Panc1 (cell line): ENCODE measurements around the gene DFFB. TPM values are rescaled to one million over a fixed set of nuclear protein-coding genes. Genes with fewer than 3 reads are reported as not detected.

Source experiments
- ATAC-seq: fragments of 200-7000 bp; cut with Tn5 transposase; 2 replicates; pipeline ENCODE4 v1.9.1; 2020; ENCODE audit warnings: mild to moderate bottlenecking, moderate library complexity
- BruUV-seq: library from RNA; stranded (reverse); fragments of 400-500 nt; replicated peaks from 2 replicates; lab custom pipeline; 2021; lab: Mats Ljungman, UMichigan
- CTCF ChIA-PET: fragments of 300-600 bp; sonication (Branson Sonifier 250); formaldehyde crosslinking; loops from one replicate; lab custom pipeline; 2022; ENCODE audit warnings: antibody characterized with exemption; lab: Charles Lee
- POLR2A ChIA-PET: fragments of 300-600 bp; sonication (Branson Sonifier 250); formaldehyde crosslinking; loops from one replicate; lab custom pipeline; 2022; ENCODE audit warnings: antibody characterized with exemption; lab: Charles Lee
- DNase-seq: peaks from one replicate; pipeline ENCODE4 v3.0.0-alpha.2; 2010; ENCODE audit warnings: low read depth, low spot score
- H3K27ac ChIP-seq: 2 replicates; pipeline ENCODE4 v1.5.1; 2011; ENCODE audit warnings: mild to moderate bottlenecking, low read length, inconsistent platforms
- H3K27me3 ChIP-seq: fragments of 200-500 bp; sonication (Bioruptor generic); 2 replicates; pipeline ENCODE4 v1.6.0; 2014; ENCODE audit warnings: low read length, inconsistent platforms; ENCODE audit not compliant: control insufficient read depth, insufficient read depth
- H3K36me3 ChIP-seq: fragments of 200-500 bp; sonication (Bioruptor generic); 2 replicates; pipeline ENCODE4 v1.5.1; 2014; ENCODE audit warnings: inconsistent platforms, mild to moderate bottlenecking, low read length, moderate library complexity; ENCODE audit not compliant: control insufficient read depth, insufficient read depth
- H3K4me1 ChIP-seq: 2 replicates; pipeline ENCODE4 v1.5.1; 2011; ENCODE audit warnings: inconsistent platforms, mild to moderate bottlenecking, low read length, moderate library complexity; ENCODE audit not compliant: control insufficient read depth, insufficient read depth
- H3K4me3 ChIP-seq, 2 experiments: 2 replicates each; pipeline ENCODE4 v1.5.1; 2011 to 2012; ENCODE audit warnings: low read depth in 2 of 2, low read length in 2 of 2, mild to moderate bottlenecking in 2 of 2, inconsistent platforms in 1 of 2, moderate library complexity in 1 of 2
- H3K9me3 ChIP-seq: fragments of 200-500 bp; sonication (Bioruptor generic); 2 replicates; pipeline ENCODE4 v1.5.1; 2014; ENCODE audit warnings: low read depth, mild to moderate bottlenecking, inconsistent platforms, low read length, moderate library complexity; ENCODE audit not compliant: control insufficient read depth, insufficient read depth
- CTCF ChIP-seq: fragments of 450-650 bp; IDR thresholded peaks from 2 replicates; pipeline ENCODE4 v1.5.1; 2017; ENCODE audit warnings: mild to moderate bottlenecking
- POLR2AphosphoS5 ChIP-seq: IDR thresholded peaks from 2 replicates; pipeline ENCODE4 v1.6.1; 2012; ENCODE audit warnings: mild to moderate bottlenecking, low read depth, low read length, moderate library complexity
- REST ChIP-seq, 2 experiments: IDR thresholded peaks; 2 replicates each; pipeline ENCODE4 v1.6.1; 2011 to 2012; ENCODE audit warnings: low read depth in 2 of 2, control low read depth in 1 of 2, low read length in 1 of 2, mild to moderate bottlenecking in 1 of 2, moderate library complexity in 1 of 2; ENCODE audit not compliant: insufficient read depth in 1 of 2
- SIN3A ChIP-seq: IDR thresholded peaks from 2 replicates; pipeline ENCODE4 v1.6.1; 2012; ENCODE audit warnings: low read depth, mild to moderate bottlenecking, low read length, moderate library complexity, borderline replicate concordance; ENCODE audit not compliant: insufficient read depth
- TCF7L2 ChIP-seq: IDR thresholded peaks from 2 replicates; pipeline ENCODE4 v1.6.1; 2011; ENCODE audit warnings: mild to moderate bottlenecking, low read depth, low read length, inconsistent platforms
- in situ Hi-C: cut with HindIII; loops from 2 replicates; pipeline ENCODE4 v1.10.0; 2016; ENCODE audit warnings: low sequenced_read_pairs, low pct_unique_long_range_greater_than_20kb
- intact Hi-C: fragments of 100-400 bp; cut with micrococcal nuclease; formaldehyde crosslinking; loops from one replicate; pipeline ENCODE4 v1.10.0; 2022; ENCODE audit not compliant: unreplicated experiment
- total RNA-seq: library from RNA; stranded (reverse); gene quantifications from one replicate; pipeline ENCODE4 v1.2.1, GENCODE V29; 2021; ENCODE audit not compliant: unreplicated experiment

Gene DFFB
- total RNA-seq, 1 experiment from 2014 or later = 3.0 TPM

GRCh38 chr1:3904006-3904842, 46.9 kb downstream of the DFFB start:
- ChIA-PET CTCF (no interaction called here), POLR2A (no interaction called here)
- Histone ChIP-seq H3K4me1 (no peaks in the 10 kb centered on the region), H3K9me3 (no peaks in the 10 kb centered on the region; the same call in 1 of the 2 replicates), H3K4me3 (no peak overlapping the region), H3K36me3 (no peaks in the 10 kb centered on the region; the same call in 1 of the 2 replicates), H3K27me3 (no peaks in the 10 kb centered on the region), H3K27ac (no peak overlapping the region)
- no peak for TF ChIP-seq TCF7L2
- no peak for TF ChIP-seq CTCF
- no peak for TF ChIP-seq SIN3A
- TF ChIP-seq POLR2AphosphoS5 = no peak
- TF ChIP-seq REST (IDR thresholded peaks at IDR 0.05; ENCODE audit: insufficient read depth in 1 of 2, low read depth in 2 of 2, low read length in 1 of 2) = no peak
- in situ Hi-C loops (no loop called here), intact Hi-C loops (no loop called here)
- no peak for ATAC-seq
- DNase-seq = no peak
- BruUV-seq = no TSS peak

GRCh38 chr1:3904843-3905185, 47.5 kb downstream of the DFFB start:
- no peak for ATAC-seq
- Histone ChIP-seq H3K4me1 (no peaks in the 10 kb centered on the region), H3K27me3 (no peaks in the 10 kb centered on the region), H3K36me3 (no peaks in the 10 kb centered on the region), H3K9me3 (no peaks in the 10 kb centered on the region), H3K27ac (no peak overlapping the region), H3K4me3 (no peak overlapping the region)
- TF ChIP-seq REST (IDR thresholded peaks at IDR 0.05; ENCODE audit: insufficient read depth in 1 of 2, low read depth in 2 of 2, low read length in 1 of 2) (no peak), POLR2AphosphoS5 (no peak), TCF7L2 (no peak), CTCF (no peak), SIN3A (no peak)
- in situ Hi-C loops = no loop called here
- no peak for DNase-seq
- intact Hi-C loops = no loop called here
- ChIA-PET CTCF (no interaction called here), POLR2A (no interaction called here)
- BruUV-seq = no TSS peak
